HepG2 (cell line): ENCODE data around the gene HES7. TPM values are rescaled to one million over a fixed set of nuclear protein-coding genes. Genes with fewer than 3 reads are reported as not detected.
A peak's percentile ranks its signal among the peaks of the same experiment; 100 is the strongest.

Experiments used
- JARID2 ChIP-seq: sonication (generic); formaldehyde crosslinking; IDR thresholded peaks from 2 replicates; pipeline ENCODE4 v1.8.1; 2023; ENCODE audit warnings: missing genetic modification reagents, inconsistent platforms; ENCODE audit not compliant: insufficient replicate concordance
- MIXL1 ChIP-seq: IDR thresholded peaks from 2 replicates; pipeline ENCODE4 v1.6.1; 2016
- SMAD3 ChIP-seq: sonication (generic); formaldehyde crosslinking; IDR thresholded peaks from 2 replicates; pipeline ENCODE4 v1.4.0; 2020; ENCODE audit warnings: missing genetic modification reagents
- TAF15 ChIP-seq: fragments of 200-400 bp; formaldehyde crosslinking; IDR thresholded peaks from one replicate; pipeline ENCODE4 v1.6.1; 2018; ENCODE audit warnings: mild to moderate bottlenecking, low read depth, low read length; ENCODE audit not compliant: poor library complexity, severe bottlenecking
- ZFP1 ChIP-seq: IDR thresholded peaks from 2 replicates; pipeline ENCODE4 v1.6.1; 2016
- ZNF205 ChIP-seq: IDR thresholded peaks from 2 replicates; pipeline ENCODE4 v1.6.1; 2018; ENCODE audit warnings: missing biosample characterization, missing genetic modification reagents
- ZNF230 ChIP-seq: sonication (generic); formaldehyde crosslinking; IDR thresholded peaks from 2 replicates; pipeline ENCODE4 v1.4.0; 2020; ENCODE audit warnings: mild to moderate bottlenecking, missing genetic modification reagents
- ZNF567 ChIP-seq: sonication (generic); formaldehyde crosslinking; IDR thresholded peaks from 2 replicates; pipeline ENCODE4 v1.8.1; 2023; ENCODE audit warnings: mild to moderate bottlenecking, missing genetic modification reagents, borderline replicate concordance
- polyA plus RNA-seq, 8 experiments: library from polyadenylated mRNA; depleted of rRNA in 3 of 8; stranded (reverse) in 7 of 8; unstranded in 1 of 8; fragments of >200 nt; fragmentation: Illumina TruSeq in 4 of 8; extraction: Trizol in 4 of 8; gene quantifications; 2 replicates each; pipeline versions ENCODE4 v1.2.1 to v1.2.3, GENCODE V29; 2011 to 2016; ENCODE audit warnings: low read depth in 4 of 8, missing spikeins in 1 of 8, mixed read lengths in 1 of 8; ENCODE audit not compliant: insufficient read depth in 1 of 8
- total RNA-seq, 5 experiments: library from RNA; depleted of rRNA; stranded (reverse); fragments of >200 nt; fragmentation: Illumina TruSeq; extraction: Trizol; gene quantifications; 2 replicates each; pipeline ENCODE4 v1.2.3, GENCODE V29; 2016; ENCODE audit warnings: low read depth in 1 of 5
- TF ChIP-seq, protein P1 (sequence below): sonication (generic); formaldehyde crosslinking; IDR thresholded peaks from 2 replicates; pipeline ENCODE4 v1.5.0; 2020; ENCODE audit warnings: mild to moderate bottlenecking, missing genetic modification reagents, borderline replicate concordance
- TF ChIP-seq, protein P2 (sequence below): sonication (generic); formaldehyde crosslinking; conservative IDR thresholded peaks from 2 replicates; pipeline ENCODE4 v1.4.0; 2020; ENCODE audit warnings: missing genetic modification reagents
- TF ChIP-seq, protein P3 (sequence below): IDR thresholded peaks from 2 replicates; pipeline ENCODE4 v1.6.1; 2016
- TF ChIP-seq, protein P4 (sequence below): sonication (generic); formaldehyde crosslinking; IDR thresholded peaks from 2 replicates; pipeline ENCODE4 v1.8.1; 2023; ENCODE audit warnings: mild to moderate bottlenecking, moderate library complexity, missing genetic modification reagents
- TF ChIP-seq, protein P5 (sequence below): sonication (generic); formaldehyde crosslinking; IDR thresholded peaks from 2 replicates; pipeline ENCODE4 v1.8.1; 2023; ENCODE audit warnings: missing genetic modification reagents, inconsistent platforms, borderline replicate concordance
- TF ChIP-seq, protein P6 (sequence below): sonication (generic); formaldehyde crosslinking; IDR thresholded peaks from 2 replicates; pipeline ENCODE4 v1.5.1; 2020; ENCODE audit warnings: mild to moderate bottlenecking, missing genetic modification reagents, moderate library complexity
- TF ChIP-seq, protein P7 (sequence below): sonication (generic); formaldehyde crosslinking; IDR thresholded peaks from 2 replicates; pipeline ENCODE4 v1.4.0; 2020; ENCODE audit warnings: missing genetic modification reagents

The HES7 gene
- total and polyA plus RNA-seq, 2 of the 13 experiments (the other 11 are each of a cell fraction or from before 2014, with no cell fraction given) = not detected

DNA sequence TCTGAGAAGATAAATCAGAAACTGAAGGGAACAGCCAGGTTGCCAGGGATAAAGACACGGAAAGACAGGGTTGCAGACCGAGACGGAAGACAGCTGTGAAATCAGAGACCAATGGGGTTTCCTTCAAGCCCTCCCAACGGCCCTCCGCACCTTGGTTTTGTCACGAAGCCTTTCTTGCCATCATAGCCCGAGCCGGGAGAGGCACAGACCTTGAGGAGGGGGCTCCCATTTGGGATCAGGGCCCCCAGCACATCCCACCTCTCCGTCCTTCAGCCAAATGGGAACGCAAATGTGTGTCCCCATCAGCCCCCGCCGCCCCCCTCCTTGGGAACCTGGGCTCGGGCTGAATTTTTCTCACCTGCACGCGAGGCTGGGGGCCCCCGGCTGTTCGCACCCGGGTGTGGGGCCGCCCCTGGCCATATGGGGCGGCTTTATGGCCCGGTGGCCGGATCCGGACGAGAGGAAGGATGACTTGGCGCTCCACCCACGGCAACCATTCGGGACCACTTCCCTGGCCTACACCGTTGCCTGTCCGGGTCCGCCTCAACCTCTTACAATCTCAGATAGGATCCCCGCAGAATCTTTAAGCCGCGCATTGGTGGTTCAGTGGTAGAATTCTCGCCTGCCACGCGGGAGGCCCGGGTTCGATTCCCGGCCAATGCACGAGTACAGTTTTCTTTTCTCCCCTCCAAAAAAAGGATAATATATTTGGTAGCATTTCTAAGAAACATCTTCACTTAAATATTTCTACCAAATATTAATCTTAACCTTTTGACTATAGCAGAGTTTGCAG is 1.4 kb upstream of the HES7 start (continued):
- TF ChIP-seq, protein P1, sequence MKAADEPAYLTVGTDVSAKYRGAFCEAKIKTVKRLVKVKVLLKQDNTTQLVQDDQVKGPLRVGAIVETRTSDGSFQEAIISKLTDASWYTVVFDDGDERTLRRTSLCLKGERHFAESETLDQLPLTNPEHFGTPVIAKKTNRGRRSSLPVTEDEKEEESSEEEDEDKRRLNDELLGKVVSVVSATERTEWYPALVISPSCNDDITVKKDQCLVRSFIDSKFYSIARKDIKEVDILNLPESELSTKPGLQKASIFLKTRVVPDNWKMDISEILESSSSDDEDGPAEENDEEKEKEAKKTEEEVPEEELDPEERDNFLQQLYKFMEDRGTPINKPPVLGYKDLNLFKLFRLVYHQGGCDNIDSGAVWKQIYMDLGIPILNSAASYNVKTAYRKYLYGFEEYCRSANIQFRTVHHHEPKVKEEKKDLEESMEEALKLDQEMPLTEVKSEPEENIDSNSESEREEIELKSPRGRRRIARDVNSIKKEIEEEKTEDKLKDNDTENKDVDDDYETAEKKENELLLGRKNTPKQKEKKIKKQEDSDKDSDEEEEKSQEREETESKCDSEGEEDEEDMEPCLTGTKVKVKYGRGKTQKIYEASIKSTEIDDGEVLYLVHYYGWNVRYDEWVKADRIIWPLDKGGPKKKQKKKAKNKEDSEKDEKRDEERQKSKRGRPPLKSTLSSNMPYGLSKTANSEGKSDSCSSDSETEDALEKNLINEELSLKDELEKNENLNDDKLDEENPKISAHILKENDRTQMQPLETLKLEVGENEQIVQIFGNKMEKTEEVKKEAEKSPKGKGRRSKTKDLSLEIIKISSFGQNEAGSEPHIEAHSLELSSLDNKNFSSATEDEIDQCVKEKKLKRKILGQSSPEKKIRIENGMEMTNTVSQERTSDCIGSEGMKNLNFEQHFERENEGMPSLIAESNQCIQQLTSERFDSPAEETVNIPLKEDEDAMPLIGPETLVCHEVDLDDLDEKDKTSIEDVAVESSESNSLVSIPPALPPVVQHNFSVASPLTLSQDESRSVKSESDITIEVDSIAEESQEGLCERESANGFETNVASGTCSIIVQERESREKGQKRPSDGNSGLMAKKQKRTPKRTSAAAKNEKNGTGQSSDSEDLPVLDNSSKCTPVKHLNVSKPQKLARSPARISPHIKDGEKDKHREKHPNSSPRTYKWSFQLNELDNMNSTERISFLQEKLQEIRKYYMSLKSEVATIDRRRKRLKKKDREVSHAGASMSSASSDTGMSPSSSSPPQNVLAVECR (CRISPR knock-in tag) = no peak
- TF ChIP-seq ZNF230 (CRISPR knock-in tag) (no peak), JARID2 (CRISPR knock-in tag) (no peak), MIXL1 (CRISPR knock-in tag) (0 out of 2 replicates have a peak, but pooled peaks have one; percentile 36), TAF15 (peak; percentile 63), ZNF205 (CRISPR knock-in tag) (peak; percentile 67; the same call in 1 of the 2 replicates), SMAD3 (CRISPR knock-in tag) (peak; percentile 77), ZNF567 (CRISPR knock-in tag) (no peak), ZFP1 (0 out of 2 replicates have a peak, but pooled peaks have one; percentile 70)
- TF ChIP-seq, protein P2, sequence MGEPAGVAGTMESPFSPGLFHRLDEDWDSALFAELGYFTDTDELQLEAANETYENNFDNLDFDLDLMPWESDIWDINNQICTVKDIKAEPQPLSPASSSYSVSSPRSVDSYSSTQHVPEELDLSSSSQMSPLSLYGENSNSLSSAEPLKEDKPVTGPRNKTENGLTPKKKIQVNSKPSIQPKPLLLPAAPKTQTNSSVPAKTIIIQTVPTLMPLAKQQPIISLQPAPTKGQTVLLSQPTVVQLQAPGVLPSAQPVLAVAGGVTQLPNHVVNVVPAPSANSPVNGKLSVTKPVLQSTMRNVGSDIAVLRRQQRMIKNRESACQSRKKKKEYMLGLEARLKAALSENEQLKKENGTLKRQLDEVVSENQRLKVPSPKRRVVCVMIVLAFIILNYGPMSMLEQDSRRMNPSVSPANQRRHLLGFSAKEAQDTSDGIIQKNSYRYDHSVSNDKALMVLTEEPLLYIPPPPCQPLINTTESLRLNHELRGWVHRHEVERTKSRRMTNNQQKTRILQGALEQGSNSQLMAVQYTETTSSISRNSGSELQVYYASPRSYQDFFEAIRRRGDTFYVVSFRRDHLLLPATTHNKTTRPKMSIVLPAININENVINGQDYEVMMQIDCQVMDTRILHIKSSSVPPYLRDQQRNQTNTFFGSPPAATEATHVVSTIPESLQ = 0 out of 2 replicates have a peak, but pooled peaks have one; percentile 70
- TF ChIP-seq, protein P3, sequence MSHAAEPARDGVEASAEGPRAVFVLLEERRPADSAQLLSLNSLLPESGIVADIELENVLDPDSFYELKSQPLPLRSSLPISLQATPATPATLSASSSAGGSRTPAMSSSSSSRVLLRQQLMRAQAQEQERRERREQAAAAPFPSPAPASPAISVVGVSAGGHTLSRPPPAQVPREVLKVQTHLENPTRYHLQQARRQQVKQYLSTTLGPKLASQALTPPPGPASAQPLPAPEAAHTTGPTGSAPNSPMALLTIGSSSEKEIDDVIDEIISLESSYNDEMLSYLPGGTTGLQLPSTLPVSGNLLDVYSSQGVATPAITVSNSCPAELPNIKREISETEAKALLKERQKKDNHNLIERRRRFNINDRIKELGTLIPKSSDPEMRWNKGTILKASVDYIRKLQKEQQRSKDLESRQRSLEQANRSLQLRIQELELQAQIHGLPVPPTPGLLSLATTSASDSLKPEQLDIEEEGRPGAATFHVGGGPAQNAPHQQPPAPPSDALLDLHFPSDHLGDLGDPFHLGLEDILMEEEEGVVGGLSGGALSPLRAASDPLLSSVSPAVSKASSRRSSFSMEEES (CRISPR knock-in tag) = no peak
- TF ChIP-seq, protein P4, sequence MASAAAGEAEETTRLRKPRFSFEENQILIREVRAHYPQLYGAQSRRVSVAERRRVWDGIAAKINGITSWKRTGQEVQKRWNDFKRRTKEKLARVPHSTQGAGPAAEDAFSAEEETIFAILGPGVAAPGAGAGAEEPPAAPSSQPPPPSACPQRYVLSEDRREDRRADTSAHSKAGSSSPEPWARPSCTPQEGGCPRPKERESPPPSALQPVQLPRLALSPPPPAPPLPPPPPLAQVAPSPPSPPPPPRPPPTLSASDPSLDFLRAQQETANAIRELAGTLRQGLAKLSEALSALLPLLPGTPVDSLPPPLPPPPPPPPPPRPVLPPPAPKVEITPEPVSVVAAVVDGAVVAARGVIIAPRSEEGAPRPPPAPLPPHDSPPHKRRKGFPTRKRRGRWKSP (CRISPR knock-in tag) = no peak
- TF ChIP-seq, protein P5, sequence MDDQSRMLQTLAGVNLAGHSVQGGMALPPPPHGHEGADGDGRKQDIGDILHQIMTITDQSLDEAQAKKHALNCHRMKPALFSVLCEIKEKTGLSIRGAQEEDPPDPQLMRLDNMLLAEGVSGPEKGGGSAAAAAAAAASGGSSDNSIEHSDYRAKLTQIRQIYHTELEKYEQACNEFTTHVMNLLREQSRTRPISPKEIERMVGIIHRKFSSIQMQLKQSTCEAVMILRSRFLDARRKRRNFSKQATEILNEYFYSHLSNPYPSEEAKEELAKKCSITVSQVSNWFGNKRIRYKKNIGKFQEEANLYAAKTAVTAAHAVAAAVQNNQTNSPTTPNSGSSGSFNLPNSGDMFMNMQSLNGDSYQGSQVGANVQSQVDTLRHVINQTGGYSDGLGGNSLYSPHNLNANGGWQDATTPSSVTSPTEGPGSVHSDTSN (CRISPR knock-in tag) = no peak
- TF ChIP-seq, protein P6, sequence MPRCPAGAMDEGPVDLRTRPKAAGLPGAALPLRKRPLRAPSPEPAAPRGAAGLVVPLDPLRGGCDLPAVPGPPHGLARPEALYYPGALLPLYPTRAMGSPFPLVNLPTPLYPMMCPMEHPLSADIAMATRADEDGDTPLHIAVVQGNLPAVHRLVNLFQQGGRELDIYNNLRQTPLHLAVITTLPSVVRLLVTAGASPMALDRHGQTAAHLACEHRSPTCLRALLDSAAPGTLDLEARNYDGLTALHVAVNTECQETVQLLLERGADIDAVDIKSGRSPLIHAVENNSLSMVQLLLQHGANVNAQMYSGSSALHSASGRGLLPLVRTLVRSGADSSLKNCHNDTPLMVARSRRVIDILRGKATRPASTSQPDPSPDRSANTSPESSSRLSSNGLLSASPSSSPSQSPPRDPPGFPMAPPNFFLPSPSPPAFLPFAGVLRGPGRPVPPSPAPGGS (CRISPR knock-in tag) = no peak
- TF ChIP-seq, protein P7, sequence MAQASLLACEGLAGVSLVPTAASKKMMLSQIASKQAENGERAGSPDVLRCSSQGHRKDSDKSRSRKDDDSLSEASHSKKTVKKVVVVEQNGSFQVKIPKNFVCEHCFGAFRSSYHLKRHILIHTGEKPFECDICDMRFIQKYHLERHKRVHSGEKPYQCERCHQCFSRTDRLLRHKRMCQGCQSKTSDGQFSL (CRISPR knock-in tag) = no peak
